Heart left ventricle (tissue), 16 donors: Measurements from ENCODE around the gene CENATAC. TPM values are rescaled to one million over a fixed set of nuclear protein-coding genes. Genes with fewer than 3 reads are reported as not detected.

Experiments used
- ATAC-seq, 4 donors: fragments of 200-7000 bp; cut with Tn5 transposase; one replicate each; pipeline ENCODE4 v1.9.1; 2020 to 2022; ENCODE audit warnings: moderate library complexity in 4 of 4, mild to moderate bottlenecking in 3 of 4, moderate number of reproducible peaks in 1 of 4
- DNase-seq, 5 donors: peaks; one replicate each; pipeline ENCODE4 v3.0.0-alpha.2; 2020
- H3K27ac ChIP-seq, 12 donors: fragments of 200-600 bp; sonication (generic) in 4 of 12; one replicate each; pipeline versions ENCODE4 v1.5.0 to v1.8.0; 2016 to 2022; ENCODE audit warnings: mild to moderate bottlenecking in 2 of 12
- H3K27me3 ChIP-seq, 9 donors: fragments of 200-600 bp; sonication (generic) in 2 of 9; one replicate each; pipeline versions ENCODE4 v1.5.1 to v1.8.0; 2016 to 2022; ENCODE audit warnings: mild to moderate bottlenecking in 3 of 9
- H3K36me3 ChIP-seq, 9 donors: fragments of 200-600 bp; sonication (generic) in 2 of 9; one replicate each; pipeline versions ENCODE4 v1.5.0 to v1.8.0; 2018 to 2022; ENCODE audit warnings: mild to moderate bottlenecking in 2 of 9
- H3K4me1 ChIP-seq, 12 donors: fragments of 200-600 bp; sonication (generic) in 4 of 12; one replicate each; pipeline versions ENCODE4 v1.5.0 to v1.8.0; 2016 to 2022; ENCODE audit warnings: mild to moderate bottlenecking in 3 of 12
- H3K4me3 ChIP-seq, 12 donors: fragments of 200-600 bp; sonication (generic) in 4 of 12; one replicate each; pipeline versions ENCODE4 v1.5.0 to v1.8.0; 2017 to 2022; ENCODE audit warnings: mild to moderate bottlenecking in 9 of 12, moderate library complexity in 4 of 12
- H3K9me3 ChIP-seq, 12 donors: fragments of 200-600 bp; sonication (generic) in 4 of 12; one replicate each; pipeline versions ENCODE4 v1.5.0 to v1.8.0; 2016 to 2022; ENCODE audit warnings: mild to moderate bottlenecking in 1 of 12
- POLR2A ChIP-seq, 2 donors: fragments of 450-650 bp; IDR thresholded peaks; one replicate each; pipeline ENCODE4 v1.6.1; 2017; ENCODE audit warnings: antibody characterized with exemption in 2 of 2, mild to moderate bottlenecking in 2 of 2, moderate library complexity in 2 of 2
- WGBS, 4 donors: extraction: QIAGEN DNeasy Blood & Tissue Kit in 2 of 4; methylation state at CpG; one replicate each; pipeline versions ENCODE4 v1.1.5 to v1.1.7; 2013 to 2018; 5-methylcytosine and 5-hydroxymethylcytosine counted together
- intact Hi-C, 10 donors: fragments of 100-400 bp; cut with DNase I; formaldehyde crosslinking; loops; one replicate each; pipeline versions ENCODE4 v1.11.1 to v1.14.2; 2022
- polyA plus RNA-seq, 2 donors: library from polyadenylated mRNA; stranded (reverse); fragments of 200-250 nt; gene quantifications; one replicate each; pipeline ENCODE4 v1.2.3, GENCODE V29; 2013
- total RNA-seq, 9 donors: library from RNA; depleted of rRNA in 2 of 9; stranded (reverse); fragments of >200 nt in 2 of 9; fragmentation: NEBNext Ultra II Directional in 3 of 9; extraction: Animal tissue kit (Norgen Biotek cat#: 25700) in 3 of 9; gene quantifications; one replicate each; pipeline versions ENCODE4 v1.1.0 to v1.2.4, GENCODE V29; 2016 to 2023
- TF ChIP-seq, protein P1 (sequence below), 12 donors: fragments of 200-600 bp; sonication (generic) in 4 of 12; IDR thresholded peaks; one replicate each; pipeline versions ENCODE4 v1.5.0 to v1.8.0; 2018 to 2022; ENCODE audit warnings: antibody characterized with exemption in 12 of 12, mild to moderate bottlenecking in 5 of 12
- donor health status: ischemic (EF 13 %, LVEDD 7.1; RV severe dilation, severe dysfunction).
- donor health status: healthy with polysubstance abuse.
- donor health status: DM: no; HTN: yes; CAD: no.
- donor health status: DM: no; HTN: no; CAD: no.
- donor health status: ischemic (EF 25% LVEDD 6.9; RV normal size, moderate dysfunction).
- donor health status: ischemic (EF 25% LVEDD 5.7; RV mildly dilated, moderate dysfunction).
- donor health status: healthy.
- donor health status: DM: yes; HTN: yes; CAD: no.
- donor health status: ischemic (EF 35%, LVEDD 5.7; RV mildly dilated, moderate dysfunction).
- donor health status: nonischemic (EF 11% LVEDD 7.7; RV severe dilation, severe dysfunction).
- donor health status: DM: yes; HTN: yes; CAD: no.
- donor health status: PGD.
- donor health status: ischemic (EF 29% LVEDD 5.4; RV normal size, mild dysfunction).
- donor health status: nonischemic (EF 23%, LVEDD 6.1; RV moderate dilation, normal function).

CENATAC gene
- total and polyA plus RNA-seq, 11 donors, result 7.9 to 27.3 (median 11.7) TPM

- Histone ChIP-seq H3K9me3 (no peaks in the 10 kb centered on the region), H3K27ac (peak overlapping the region in 9 of 12 donors; percentile 9 to 71 (median 54)), H3K27me3 (no peaks in the 10 kb centered on the region), H3K36me3 (peaks cover 0 to 60% (median 49%) of the 10 kb centered on the region in 9 donors), H3K4me3 (no peak overlapping the region), H3K4me1 (peaks cover 5 to 53% (median 23%) of the 10 kb centered on the region in 12 donors)
- DNase-seq, result no peak
- ATAC-seq, result no peak
- TF ChIP-seq, protein P1, sequence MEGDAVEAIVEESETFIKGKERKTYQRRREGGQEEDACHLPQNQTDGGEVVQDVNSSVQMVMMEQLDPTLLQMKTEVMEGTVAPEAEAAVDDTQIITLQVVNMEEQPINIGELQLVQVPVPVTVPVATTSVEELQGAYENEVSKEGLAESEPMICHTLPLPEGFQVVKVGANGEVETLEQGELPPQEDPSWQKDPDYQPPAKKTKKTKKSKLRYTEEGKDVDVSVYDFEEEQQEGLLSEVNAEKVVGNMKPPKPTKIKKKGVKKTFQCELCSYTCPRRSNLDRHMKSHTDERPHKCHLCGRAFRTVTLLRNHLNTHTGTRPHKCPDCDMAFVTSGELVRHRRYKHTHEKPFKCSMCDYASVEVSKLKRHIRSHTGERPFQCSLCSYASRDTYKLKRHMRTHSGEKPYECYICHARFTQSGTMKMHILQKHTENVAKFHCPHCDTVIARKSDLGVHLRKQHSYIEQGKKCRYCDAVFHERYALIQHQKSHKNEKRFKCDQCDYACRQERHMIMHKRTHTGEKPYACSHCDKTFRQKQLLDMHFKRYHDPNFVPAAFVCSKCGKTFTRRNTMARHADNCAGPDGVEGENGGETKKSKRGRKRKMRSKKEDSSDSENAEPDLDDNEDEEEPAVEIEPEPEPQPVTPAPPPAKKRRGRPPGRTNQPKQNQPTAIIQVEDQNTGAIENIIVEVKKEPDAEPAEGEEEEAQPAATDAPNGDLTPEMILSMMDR (IDR thresholded peaks at IDR 0.05), result no peak
- TF ChIP-seq POLR2A (IDR thresholded peaks at IDR 0.05), result no peak
- intact Hi-C loops, result no loop called here
- WGBS, 4 donors, result 85 to 93% (median 87%) methylated on average over 5 of the region's 5 CpGs
Measured at GRCh38 chr11:119025541-119025940, 27.6 kb downstream of the CENATAC start.

- ATAC-seq, result no peak
- intact Hi-C loops, result no loop called here
Measured at GRCh38 chr11:119025978-119026766, 28.2 kb downstream of the CENATAC start.

GRCh38 chr11:119026970-119027369 is 29.0 kb downstream of the CENATAC start:
- Histone ChIP-seq H3K36me3 (peaks cover 0 to 46% (median 36%) of the 10 kb centered on the region in 9 donors), H3K4me1 (peaks cover 5 to 45% (median 21%) of the 10 kb centered on the region in 12 donors), H3K9me3 (no peaks in the 10 kb centered on the region), H3K27ac (no peak overlapping the region), H3K27me3 (no peaks in the 10 kb centered on the region), H3K4me3 (no peak overlapping the region)
- ATAC-seq, result no peak
- TF ChIP-seq, protein P1 (IDR thresholded peaks at IDR 0.05), result no peak
- TF ChIP-seq POLR2A (IDR thresholded peaks at IDR 0.05), result no peak
- no peak for DNase-seq
- intact Hi-C loops, result no loop called here
- 92 to 98% (median 97%) methylated on average over 2 of the region's 2 CpGs for WGBS, 4 donors

More at GRCh38 chr11:119025978-119026766, 28.2 kb downstream of the CENATAC start:
- Histone ChIP-seq H3K9me3 (no peaks in the 10 kb centered on the region), H3K27me3 (no peaks in the 10 kb centered on the region), H3K36me3 (peaks cover 0 to 54% (median 43%) of the 10 kb centered on the region in 9 donors), H3K4me1 (peaks cover 5 to 50% (median 24%) of the 10 kb centered on the region in 12 donors), H3K4me3 (no peak overlapping the region), H3K27ac (peak overlapping the region in 1 of 12 donors; percentile 54)
- DNase-seq, result no peak
- WGBS, 4 donors, result 90 to 98% (median 91%) methylated on average over 16 of the region's 16 CpGs
- TF ChIP-seq POLR2A (IDR thresholded peaks at IDR 0.05), result no peak
- TF ChIP-seq, protein P1 (IDR thresholded peaks at IDR 0.05), result no peak

DNA sequence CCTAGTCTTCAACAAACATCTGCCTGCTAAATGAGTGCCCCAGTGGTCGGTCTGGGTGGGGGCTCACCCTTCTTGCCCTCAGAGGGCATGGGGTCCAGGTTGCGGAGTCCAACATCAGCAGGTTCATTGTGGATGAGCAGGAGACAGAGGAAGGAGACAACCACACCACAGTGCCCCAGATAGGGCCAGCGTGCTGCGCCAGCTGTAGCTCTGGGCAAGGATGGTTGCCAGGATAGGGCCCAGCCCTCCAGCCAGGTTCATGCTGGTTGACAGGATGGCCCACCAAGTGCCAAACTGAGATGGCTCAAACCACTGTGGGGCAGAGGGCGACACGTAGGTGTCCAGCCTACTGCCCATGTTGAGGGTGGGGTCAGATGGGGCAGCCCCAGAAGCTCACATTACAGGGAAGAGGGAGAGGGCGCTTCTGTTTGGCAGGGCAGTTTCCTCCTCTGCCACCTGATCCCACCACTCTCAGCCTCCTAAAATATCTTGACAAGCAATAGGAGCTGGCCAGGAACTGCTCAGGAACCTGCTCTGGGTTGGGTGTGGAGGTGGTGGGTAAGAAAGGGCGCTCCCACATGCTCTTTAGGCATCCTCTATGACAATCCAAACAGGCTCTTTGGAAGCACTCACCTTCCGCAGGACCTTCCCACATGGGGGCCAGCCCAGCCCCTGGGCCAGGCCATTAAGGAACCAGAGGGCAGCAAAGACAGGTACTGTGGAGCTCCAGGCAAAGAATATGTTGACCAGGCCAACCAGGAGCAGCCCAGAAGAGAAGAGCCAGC is 29.8 kb downstream of the CENATAC start:
- TF ChIP-seq, protein P1 (IDR thresholded peaks at IDR 0.05), result no peak
- no peak for TF ChIP-seq POLR2A (IDR thresholded peaks at IDR 0.05)
- 96 to 100% (median 99%) methylated on average over 5 to 9 of the region's 9 CpGs for WGBS, 4 donors
- intact Hi-C loops, result no loop called here
- H3K4me3 ChIP-seq, result no peak overlapping the region
- no peak overlapping the region for H3K27ac ChIP-seq
- peaks cover 5 to 45% (median 21%) of the 10 kb centered on the region in 12 donors for H3K4me1 ChIP-seq
- ATAC-seq (no peak), DNase-seq (no peak)
- no peaks in the 10 kb centered on the region for H3K9me3 ChIP-seq
- H3K36me3 ChIP-seq, result peaks cover 0 to 39% (median 29%) of the 10 kb centered on the region in 9 donors
- no peaks in the 10 kb centered on the region for H3K27me3 ChIP-seq
